Endothelial cell (in vitro differentiated cells): ENCODE measurements around the gene FBXL20. TPM values are rescaled to one million over a fixed set of nuclear protein-coding genes. Genes with fewer than 3 reads are reported as not detected.
A peak's percentile ranks its signal among the peaks of the same experiment; 100 is the strongest.

ENCODE experiments used
- DNase-seq: peaks from one replicate; pipeline ENCODE4 v3.0.0; 2021; ENCODE audit warnings: low spot score
- H3K27ac Mint-ChIP-seq: one replicate; pipeline ENCODE4 v1.8.0; 2021; ENCODE audit warnings: mixed read lengths, inconsistent platforms; ENCODE audit not compliant: unreplicated experiment
- H3K27me3 Mint-ChIP-seq: one replicate; pipeline ENCODE4 v1.8.0; 2021; ENCODE audit warnings: mild to moderate bottlenecking, moderate library complexity, mixed read lengths, inconsistent platforms; ENCODE audit not compliant: unreplicated experiment
- H3K36me3 Mint-ChIP-seq: one replicate; pipeline ENCODE4 v1.8.0; 2021; ENCODE audit warnings: mild to moderate bottlenecking, low read depth, mixed read lengths, inconsistent platforms; ENCODE audit not compliant: unreplicated experiment
- H3K4me1 Mint-ChIP-seq: one replicate; pipeline ENCODE4 v1.8.0; 2021; ENCODE audit warnings: mild to moderate bottlenecking, mixed read lengths, inconsistent platforms; ENCODE audit not compliant: unreplicated experiment
- H3K4me3 Mint-ChIP-seq: one replicate; pipeline ENCODE4 v1.8.0; 2021; ENCODE audit warnings: mild to moderate bottlenecking, mixed read lengths, inconsistent platforms; ENCODE audit not compliant: unreplicated experiment
- H3K9me3 Mint-ChIP-seq: one replicate; pipeline ENCODE4 v1.8.0; 2021; ENCODE audit warnings: mixed read lengths, inconsistent platforms; ENCODE audit not compliant: unreplicated experiment
- total RNA-seq: library from RNA; stranded (reverse); fragmentation: NEBNext Ultra II Directional; extraction: Animal tissue kit (Norgen Biotek cat#: 25700); gene quantifications from one replicate; pipeline ENCODE4 v1.2.1, GENCODE V29; 2021; ENCODE audit not compliant: unreplicated experiment
- TF ChIP-seq, protein P1 (sequence below): fragments of 200-600 bp; sonication (generic); IDR thresholded peaks from one replicate; pipeline ENCODE4 v1.5.0; 2021; ENCODE audit warnings: antibody characterized with exemption; ENCODE audit not compliant: unreplicated experiment

FBXL20 gene
- total RNA-seq, 1 donor from 2014 or later: 26.6 TPM

DNA sequence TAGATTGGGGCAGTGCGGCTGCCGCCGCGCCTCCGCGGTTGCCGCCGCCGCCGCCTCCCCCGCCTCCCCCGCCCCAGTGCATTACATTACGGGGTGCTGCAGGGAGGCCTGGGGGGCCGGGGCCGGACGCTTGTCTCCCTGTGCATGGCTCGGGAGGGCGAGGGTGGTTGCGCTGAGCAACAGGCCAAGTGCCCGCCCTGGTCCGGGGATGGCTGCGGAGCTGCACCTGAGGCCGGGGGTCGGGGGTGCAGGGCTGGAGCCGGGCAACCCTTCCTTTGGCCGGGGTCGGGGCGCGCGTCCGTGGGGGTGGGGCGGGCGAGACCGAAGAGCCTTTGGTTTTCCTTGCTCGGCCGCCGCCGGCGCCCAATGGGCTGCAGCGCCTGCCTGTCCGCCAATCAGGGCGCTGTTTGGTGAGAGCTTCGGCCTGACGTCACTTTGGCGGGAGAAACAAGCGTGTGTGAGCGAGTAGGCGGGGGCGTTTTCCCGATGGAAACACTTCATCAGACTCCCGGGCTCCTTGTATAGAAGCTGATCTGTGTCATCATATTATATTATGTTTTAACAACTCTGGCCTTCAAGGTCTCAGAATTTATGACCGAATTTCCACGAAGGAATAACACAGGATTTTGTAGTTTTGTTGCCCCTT, 941 bp upstream of the FBXL20 start:
- H3K36me3 Mint-ChIP-seq: peaks cover 5% of the 10 kb centered on the region

DNA sequence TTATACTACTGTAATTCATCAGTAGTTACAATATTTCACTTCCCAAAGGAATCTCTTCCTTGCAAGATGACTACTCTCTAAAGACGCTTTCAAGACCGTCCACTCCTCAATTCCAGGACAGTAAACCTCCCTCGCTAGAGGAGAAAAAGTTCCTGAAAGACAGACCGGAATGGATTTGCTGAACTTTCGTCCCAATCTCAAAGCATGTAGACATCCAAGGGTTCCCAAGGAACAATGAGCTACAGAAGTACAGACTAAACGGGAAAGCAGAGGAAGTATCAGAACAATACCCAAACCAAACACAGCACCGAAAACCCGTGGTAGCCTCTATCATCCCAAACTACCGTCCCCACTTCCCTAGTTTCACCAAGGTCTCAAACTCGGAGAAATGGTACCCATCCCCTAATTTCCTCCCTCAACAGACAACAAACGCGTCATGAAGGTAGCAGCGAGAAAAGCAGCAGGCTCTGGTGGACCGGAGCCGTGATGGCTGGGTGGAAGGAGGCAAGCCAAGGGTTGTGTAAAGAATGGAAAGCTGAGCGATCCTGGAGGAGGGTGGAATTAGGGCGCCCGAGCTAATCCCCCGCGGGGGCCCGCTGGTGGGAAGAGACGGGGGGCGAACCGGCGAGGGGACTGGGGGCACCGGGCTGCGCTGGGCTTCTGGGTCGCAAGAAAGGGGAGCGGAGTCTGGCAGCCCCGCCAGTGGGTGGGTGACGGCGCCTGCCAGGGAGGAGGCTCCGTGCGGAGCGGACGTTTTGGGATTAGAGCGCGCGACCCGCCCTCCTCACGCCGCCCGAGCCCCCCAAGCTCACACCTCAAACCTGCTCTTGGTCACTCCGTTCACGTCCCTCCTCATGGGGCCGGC, 647 bp downstream of the FBXL20 start:
- DNase-seq: no peak
- H3K4me3 Mint-ChIP-seq: peak overlapping the region; percentile 99
- peaks cover 5% of the 10 kb centered on the region for H3K36me3 Mint-ChIP-seq
- TF ChIP-seq, protein P1, sequence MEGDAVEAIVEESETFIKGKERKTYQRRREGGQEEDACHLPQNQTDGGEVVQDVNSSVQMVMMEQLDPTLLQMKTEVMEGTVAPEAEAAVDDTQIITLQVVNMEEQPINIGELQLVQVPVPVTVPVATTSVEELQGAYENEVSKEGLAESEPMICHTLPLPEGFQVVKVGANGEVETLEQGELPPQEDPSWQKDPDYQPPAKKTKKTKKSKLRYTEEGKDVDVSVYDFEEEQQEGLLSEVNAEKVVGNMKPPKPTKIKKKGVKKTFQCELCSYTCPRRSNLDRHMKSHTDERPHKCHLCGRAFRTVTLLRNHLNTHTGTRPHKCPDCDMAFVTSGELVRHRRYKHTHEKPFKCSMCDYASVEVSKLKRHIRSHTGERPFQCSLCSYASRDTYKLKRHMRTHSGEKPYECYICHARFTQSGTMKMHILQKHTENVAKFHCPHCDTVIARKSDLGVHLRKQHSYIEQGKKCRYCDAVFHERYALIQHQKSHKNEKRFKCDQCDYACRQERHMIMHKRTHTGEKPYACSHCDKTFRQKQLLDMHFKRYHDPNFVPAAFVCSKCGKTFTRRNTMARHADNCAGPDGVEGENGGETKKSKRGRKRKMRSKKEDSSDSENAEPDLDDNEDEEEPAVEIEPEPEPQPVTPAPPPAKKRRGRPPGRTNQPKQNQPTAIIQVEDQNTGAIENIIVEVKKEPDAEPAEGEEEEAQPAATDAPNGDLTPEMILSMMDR: no peak
- H3K27me3 Mint-ChIP-seq: peaks cover 10% of the 10 kb centered on the region
- no peaks in the 10 kb centered on the region for H3K9me3 Mint-ChIP-seq
- H3K4me1 Mint-ChIP-seq: peaks cover 9% of the 10 kb centered on the region
- H3K27ac Mint-ChIP-seq: peak overlapping the region; percentile 99

More for the DNA sequence above, 941 bp upstream of the FBXL20 start:
- Mint-ChIP-seq H3K4me3 (peak overlapping the region; percentile 99), H3K4me1 (peaks cover 9% of the 10 kb centered on the region), H3K27ac (peak overlapping the region; percentile 64), H3K9me3 (no peaks in the 10 kb centered on the region), H3K27me3 (peaks cover 10% of the 10 kb centered on the region)
- TF ChIP-seq, protein P1: no peak
- DNase-seq: peak; percentile 90

DNA sequence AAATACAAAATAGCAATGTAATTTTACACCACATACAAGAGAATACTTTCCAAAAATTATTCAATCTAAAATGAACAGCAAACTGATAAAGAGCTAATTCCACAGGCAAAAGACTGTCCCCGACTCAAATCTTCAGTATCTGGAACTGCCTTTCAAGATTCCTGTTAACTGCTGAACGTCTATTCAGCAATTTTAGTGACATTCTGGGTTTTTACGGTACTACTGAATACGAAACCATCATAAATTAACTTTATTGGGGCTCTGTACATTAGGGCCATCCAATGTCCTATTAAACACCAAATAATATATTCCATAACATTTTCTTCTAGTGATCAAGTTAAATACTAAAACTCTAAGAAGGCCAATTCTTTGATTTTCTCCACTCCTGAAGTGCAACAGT, 1.6 kb downstream of the FBXL20 start:
- peaks cover 10% of the 10 kb centered on the region for H3K27me3 Mint-ChIP-seq
- peaks cover 8% of the 10 kb centered on the region for H3K36me3 Mint-ChIP-seq
- DNase-seq: no peak
- peak overlapping the region; percentile 99 for H3K4me3 Mint-ChIP-seq
- TF ChIP-seq, protein P1: no peak
- no peaks in the 10 kb centered on the region for H3K9me3 Mint-ChIP-seq
- H3K27ac Mint-ChIP-seq: peak overlapping the region; percentile 99
- H3K4me1 Mint-ChIP-seq: peaks cover 9% of the 10 kb centered on the region

DNA sequence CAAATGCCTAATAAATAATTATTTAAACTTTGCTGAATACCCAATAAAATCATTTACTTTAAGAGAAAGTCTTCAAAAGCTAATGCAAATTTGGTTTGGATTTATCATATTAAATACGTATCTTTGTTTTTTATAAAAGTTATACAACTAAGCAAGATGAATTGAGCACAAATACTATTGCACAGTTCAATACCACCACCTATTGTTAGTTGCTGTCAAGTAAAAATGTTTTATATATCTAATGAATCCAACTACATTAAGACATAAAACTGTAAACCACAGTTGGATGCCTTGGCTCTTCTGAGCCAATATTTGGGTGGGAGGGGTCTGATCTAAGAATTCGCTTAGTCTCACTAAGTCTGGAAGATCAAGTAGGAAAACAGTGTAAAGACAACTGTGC, 7.7 kb downstream of the FBXL20 start:
- Mint-ChIP-seq H3K4me3 (no peak overlapping the region), H3K27me3 (no peaks in the 10 kb centered on the region), H3K36me3 (peaks cover 3% of the 10 kb centered on the region), H3K4me1 (no peaks in the 10 kb centered on the region), H3K9me3 (no peaks in the 10 kb centered on the region), H3K27ac (no peak overlapping the region)
- no peak for DNase-seq
- TF ChIP-seq, protein P1: no peak

DNA sequence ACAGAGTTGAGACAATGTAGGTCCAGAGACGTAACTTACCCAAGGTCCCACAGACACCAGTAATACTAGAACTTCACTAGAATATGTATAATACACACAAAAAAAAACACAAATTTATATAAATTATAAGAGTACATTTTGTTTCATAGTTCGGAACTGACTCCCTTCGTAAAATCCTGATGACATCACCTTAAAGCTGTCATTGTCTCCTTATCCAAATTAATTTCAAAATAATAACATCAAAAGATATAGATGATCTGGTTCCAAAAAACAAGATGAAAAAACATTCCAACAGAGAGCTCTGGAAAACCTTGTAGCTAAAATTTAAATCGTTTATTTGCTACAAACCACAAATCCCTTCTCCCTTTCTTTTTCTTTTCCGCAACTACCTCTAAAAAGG, 10.0 kb downstream of the FBXL20 start:
- H3K27ac Mint-ChIP-seq: no peak overlapping the region
- H3K36me3 Mint-ChIP-seq: peaks cover 3% of the 10 kb centered on the region
- no peak overlapping the region for H3K4me3 Mint-ChIP-seq
- H3K9me3 Mint-ChIP-seq: no peaks in the 10 kb centered on the region
- no peaks in the 10 kb centered on the region for H3K27me3 Mint-ChIP-seq
- H3K4me1 Mint-ChIP-seq: no peaks in the 10 kb centered on the region
- TF ChIP-seq, protein P1: no peak
- DNase-seq: no peak
